B cell (primary cell): ENCODE measurements around the gene PEAK1.

Experiments
- CTCF ChIP-seq: fragments of 200-600 bp; IDR thresholded peaks from one replicate; pipeline ENCODE4 v1.8.0; 2022; ENCODE audit warnings: antibody characterized with exemption, mild to moderate bottlenecking
- EZH2 ChIP-seq: IDR thresholded peaks from 2 replicates; pipeline ENCODE4 v1.6.1; 2012; ENCODE audit warnings: borderline replicate concordance, low read depth, mild to moderate bottlenecking, moderate library complexity, low read length; ENCODE audit not compliant: insufficient read depth, poor library complexity, severe bottlenecking

- TF ChIP-seq CTCF (no peak), EZH2 (no peak)
Measured at GRCh38 chr15:77329202-77329601, 90.7 kb downstream of the PEAK1 start.
